Measurements from ENCODE around the gene RAB12. TPM values are rescaled to one million over a fixed set of nuclear protein-coding genes. Genes with fewer than 3 reads are reported as not detected.

Gene RAB12
- total and polyA plus RNA-seq, 2 of the 8 experiments (the other 6 are each of a cell fraction or from before 2014, with no cell fraction given): 19.7 to 45.9 TPM

DNA sequence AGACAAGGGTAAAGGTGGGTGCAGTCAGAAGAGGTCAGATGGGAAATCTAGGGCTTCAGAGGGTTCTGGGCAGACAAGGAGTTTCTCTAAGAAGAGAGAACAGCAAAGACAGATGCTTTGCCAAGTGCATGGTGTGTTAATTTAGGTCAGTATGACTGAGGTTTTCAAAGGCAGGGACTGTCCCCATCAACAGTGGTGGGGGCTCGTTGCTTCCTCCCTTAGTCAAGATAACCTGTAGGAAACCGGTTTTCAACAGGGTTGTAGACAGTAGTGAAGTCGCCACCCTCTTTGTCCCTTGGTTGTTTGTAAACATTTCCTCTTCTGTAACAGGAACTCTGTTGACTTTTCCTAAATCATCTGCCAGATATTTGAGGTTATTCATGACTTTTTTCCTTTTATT, 11.6 kb downstream of the RAB12 start (continued):
- TF ChIP-seq TAF7 (optimal IDR thresholded peaks at IDR 0.05; ENCODE audit: borderline replicate concordance, low read depth, low read length) (no peak), NANOG (IDR thresholded peaks at IDR 0.05; ENCODE audit: insufficient read depth, low read depth, low read length, poor library complexity, severe bottlenecking) (no peak), GTF2F1 (IDR thresholded peaks at IDR 0.05; ENCODE audit: borderline replicate concordance, low read depth, low read length) (no peak), TCF12 (IDR thresholded peaks at IDR 0.05; ENCODE audit: low read depth, low read length) (no peak), RNF2 (IDR thresholded peaks at IDR 0.05; ENCODE audit: borderline replicate concordance, low read depth, low read length, missing control alignments, poor library complexity, severe bottlenecking) (no peak), HDAC6 (IDR thresholded peaks at IDR 0.05; ENCODE audit: low read depth, low read length) (no peak), SRF (IDR thresholded peaks at IDR 0.05; ENCODE audit: low read depth, low read length) (no peak), TEAD4 (IDR thresholded peaks at IDR 0.05; ENCODE audit: low read depth, low read length) (no peak), BACH1 (IDR thresholded peaks at IDR 0.05; ENCODE audit: low read length) (no peak)
